Measurements from ENCODE around the gene PDLIM3. TPM values are rescaled to one million over a fixed set of nuclear protein-coding genes. Genes with fewer than 3 reads are reported as not detected.

Gene PDLIM3
- total and polyA plus RNA-seq, 9 of the 15 experiments (the other 6 are each of a cell fraction or from before 2014, with no cell fraction given), result 0.06 TPM; not detected in 8

- WGBS (ENCODE audit: insufficient coverage, low coverage, missing lambda C conversion rate), result 0% methylated on average over 2 of the region's 2 CpGs
- Histone ChIP-seq H3K9me1 (ENCODE audit: control insufficient read depth, insufficient read depth, low read length) (no peaks in the 10 kb centered on the region), H3K79me2 (ENCODE audit: control insufficient read depth, insufficient read depth, low read length) (no peaks in the 10 kb centered on the region), H3K36me3 (ENCODE audit: control insufficient read depth, insufficient read depth, low read length) (no peaks in the 10 kb centered on the region), H3K27ac (ENCODE audit: extremely low read depth, low read depth, low read length) (no peak overlapping the region), H3K9ac (ENCODE audit: insufficient read depth in 1 of 2, low read depth in 2 of 2, low read length in 2 of 2) (no peak overlapping the region), H3K9me3 (replicated peaks; ENCODE audit: control insufficient read depth, insufficient read depth, low read depth, low read length) (no peaks in the 10 kb centered on the region), H3K4me2 (ENCODE audit: insufficient read depth, low read length) (no peak overlapping the region), H3K27me3 (ENCODE audit: control insufficient read depth in 2 of 2, insufficient read depth in 2 of 2, low read length in 2 of 2) (peaks cover 6 to 16% of the 10 kb centered on the region in 2 experiments; a peak in 4 of 5 replicates), H3K4me1 (replicated peaks in 1 of 2; ENCODE audit: control insufficient read depth in 2 of 2, insufficient read depth in 2 of 2, low read length in 2 of 2) (no peaks in the 10 kb centered on the region), H2AFZ (ENCODE audit: low read depth, low read length) (no peak overlapping the region), H3K4me3 (no peak overlapping the region), H4K20me1 (replicated peaks; ENCODE audit: control insufficient read depth, insufficient read depth, low read length) (no peaks in the 10 kb centered on the region)
- in situ Hi-C loops (cut with MboI) (no loop called here), intact Hi-C loops (cut with micrococcal nuclease) (no loop called here)
- no peak for FAIRE-seq
- no peak for DNase-seq (ENCODE audit: extremely low read depth in 1 of 4, low spot score in 3 of 4)
- POLR2A ChIA-PET, result interaction anchor here (0.6 kb wide), 1 partner anchor 128 kb away, joined by 3 read pairs; no protein-coding TSS in a partner anchor
- CTCF ChIA-PET (ENCODE audit: low intra/inter-chr PET ratio), result no interaction called here
- BruUV-seq (replicated peaks), result no TSS peak
- no peak for ATAC-seq
- TF ChIP-seq NR3C1 (CRISPR knock-in tag; IDR thresholded peaks at IDR 0.05) (no peak), XRCC4 (IDR thresholded peaks at IDR 0.05; ENCODE audit: extremely low read depth, insufficient read depth, insufficient read length) (no peak), PTBP1 (IDR thresholded peaks at IDR 0.05; ENCODE audit: low read depth, low read length) (no peak), GMEB1 (CRISPR knock-in tag; IDR thresholded peaks at IDR 0.05) (no peak), BRD4 (IDR thresholded peaks at IDR 0.05) (no peak), MAFK (IDR thresholded peaks at IDR 0.05; ENCODE audit: low read length) (no peak), SPI1 (IDR thresholded peaks at IDR 0.05; ENCODE audit: borderline replicate concordance, low read depth, low read length) (no peak), TRIM24 (IDR thresholded peaks at IDR 0.05) (no peak)
- TF ChIP-seq, protein P1, sequence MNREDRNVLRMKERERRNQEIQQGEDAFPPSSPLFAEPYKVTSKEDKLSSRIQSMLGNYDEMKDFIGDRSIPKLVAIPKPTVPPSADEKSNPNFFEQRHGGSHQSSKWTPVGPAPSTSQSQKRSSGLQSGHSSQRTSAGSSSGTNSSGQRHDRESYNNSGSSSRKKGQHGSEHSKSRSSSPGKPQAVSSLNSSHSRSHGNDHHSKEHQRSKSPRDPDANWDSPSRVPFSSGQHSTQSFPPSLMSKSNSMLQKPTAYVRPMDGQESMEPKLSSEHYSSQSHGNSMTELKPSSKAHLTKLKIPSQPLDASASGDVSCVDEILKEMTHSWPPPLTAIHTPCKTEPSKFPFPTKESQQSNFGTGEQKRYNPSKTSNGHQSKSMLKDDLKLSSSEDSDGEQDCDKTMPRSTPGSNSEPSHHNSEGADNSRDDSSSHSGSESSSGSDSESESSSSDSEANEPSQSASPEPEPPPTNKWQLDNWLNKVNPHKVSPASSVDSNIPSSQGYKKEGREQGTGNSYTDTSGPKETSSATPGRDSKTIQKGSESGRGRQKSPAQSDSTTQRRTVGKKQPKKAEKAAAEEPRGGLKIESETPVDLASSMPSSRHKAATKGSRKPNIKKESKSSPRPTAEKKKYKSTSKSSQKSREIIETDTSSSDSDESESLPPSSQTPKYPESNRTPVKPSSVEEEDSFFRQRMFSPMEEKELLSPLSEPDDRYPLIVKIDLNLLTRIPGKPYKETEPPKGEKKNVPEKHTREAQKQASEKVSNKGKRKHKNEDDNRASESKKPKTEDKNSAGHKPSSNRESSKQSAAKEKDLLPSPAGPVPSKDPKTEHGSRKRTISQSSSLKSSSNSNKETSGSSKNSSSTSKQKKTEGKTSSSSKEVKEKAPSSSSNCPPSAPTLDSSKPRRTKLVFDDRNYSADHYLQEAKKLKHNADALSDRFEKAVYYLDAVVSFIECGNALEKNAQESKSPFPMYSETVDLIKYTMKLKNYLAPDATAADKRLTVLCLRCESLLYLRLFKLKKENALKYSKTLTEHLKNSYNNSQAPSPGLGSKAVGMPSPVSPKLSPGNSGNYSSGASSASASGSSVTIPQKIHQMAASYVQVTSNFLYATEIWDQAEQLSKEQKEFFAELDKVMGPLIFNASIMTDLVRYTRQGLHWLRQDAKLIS (CRISPR knock-in tag; IDR thresholded peaks at IDR 0.05), result no peak
- TF ChIP-seq, protein P2, sequence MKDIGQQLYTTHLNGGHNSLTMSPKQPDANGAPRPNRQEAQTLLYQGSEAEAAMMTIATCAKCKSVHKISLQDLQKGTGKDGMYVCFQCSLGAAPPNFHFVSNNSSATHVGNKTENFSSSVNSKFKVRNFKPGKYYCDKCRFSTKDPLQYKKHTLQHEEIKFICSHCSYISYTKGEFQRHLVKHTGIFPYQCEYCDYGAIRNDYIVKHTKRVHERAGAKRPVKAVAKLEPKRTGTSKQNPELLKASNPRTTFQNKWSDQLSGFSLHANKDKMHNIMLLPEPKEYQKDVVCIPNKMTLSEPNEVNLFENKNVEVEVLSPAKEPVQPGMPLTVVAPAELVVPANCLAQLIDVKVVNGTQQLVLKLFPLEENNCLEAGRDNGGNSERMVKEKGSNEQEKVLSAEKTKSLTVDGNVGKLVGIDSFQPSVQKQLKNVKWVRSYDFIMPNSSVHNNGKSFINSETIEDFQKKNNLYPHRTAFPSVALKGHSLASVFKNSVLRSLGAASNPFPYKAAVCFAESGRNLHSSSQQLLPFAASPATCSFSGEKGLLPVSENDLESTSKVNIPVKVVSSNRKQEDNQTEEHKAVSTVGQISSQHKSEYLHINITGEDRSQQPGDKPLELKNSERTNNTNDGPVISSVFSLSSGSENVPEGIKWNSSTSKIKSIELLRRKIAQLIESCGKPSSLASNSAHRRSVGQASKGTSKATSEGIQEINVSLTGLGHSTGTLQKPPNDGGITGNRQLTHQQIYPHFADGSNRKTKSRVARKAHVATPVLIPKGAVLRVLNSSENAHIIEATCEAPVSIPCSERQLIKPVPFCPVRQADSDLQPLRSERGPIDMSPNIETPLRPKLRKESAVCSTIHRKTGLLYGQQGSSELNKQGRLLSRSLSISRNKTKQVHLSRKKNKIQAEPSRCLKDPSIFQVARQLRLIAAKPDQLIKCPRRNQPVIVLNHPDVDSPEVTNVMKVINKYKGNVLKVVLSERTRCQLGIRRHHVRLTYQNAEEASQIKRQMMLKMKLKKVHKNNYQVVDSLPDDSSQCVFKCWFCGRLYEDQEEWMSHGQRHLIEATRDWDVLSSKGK (CRISPR knock-in tag; IDR thresholded peaks at IDR 0.05), result no peak
- TF ChIP-seq, protein P3, sequence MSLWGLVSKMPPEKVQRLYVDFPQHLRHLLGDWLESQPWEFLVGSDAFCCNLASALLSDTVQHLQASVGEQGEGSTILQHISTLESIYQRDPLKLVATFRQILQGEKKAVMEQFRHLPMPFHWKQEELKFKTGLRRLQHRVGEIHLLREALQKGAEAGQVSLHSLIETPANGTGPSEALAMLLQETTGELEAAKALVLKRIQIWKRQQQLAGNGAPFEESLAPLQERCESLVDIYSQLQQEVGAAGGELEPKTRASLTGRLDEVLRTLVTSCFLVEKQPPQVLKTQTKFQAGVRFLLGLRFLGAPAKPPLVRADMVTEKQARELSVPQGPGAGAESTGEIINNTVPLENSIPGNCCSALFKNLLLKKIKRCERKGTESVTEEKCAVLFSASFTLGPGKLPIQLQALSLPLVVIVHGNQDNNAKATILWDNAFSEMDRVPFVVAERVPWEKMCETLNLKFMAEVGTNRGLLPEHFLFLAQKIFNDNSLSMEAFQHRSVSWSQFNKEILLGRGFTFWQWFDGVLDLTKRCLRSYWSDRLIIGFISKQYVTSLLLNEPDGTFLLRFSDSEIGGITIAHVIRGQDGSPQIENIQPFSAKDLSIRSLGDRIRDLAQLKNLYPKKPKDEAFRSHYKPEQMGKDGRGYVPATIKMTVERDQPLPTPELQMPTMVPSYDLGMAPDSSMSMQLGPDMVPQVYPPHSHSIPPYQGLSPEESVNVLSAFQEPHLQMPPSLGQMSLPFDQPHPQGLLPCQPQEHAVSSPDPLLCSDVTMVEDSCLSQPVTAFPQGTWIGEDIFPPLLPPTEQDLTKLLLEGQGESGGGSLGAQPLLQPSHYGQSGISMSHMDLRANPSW (CRISPR knock-in tag; IDR thresholded peaks at IDR 0.05), result no peak
Observed at GRCh38 chr4:185549095-185549639, 13.9 kb upstream of the PDLIM3 start.

Data from K562 (cell line).